Activated naive CD8-positive, alpha-beta T cell treated with anti-CD3 and anti-CD28 coated beads, Interleukin-2, amount 10 ng/mL, durations not matched to agents 7 days and 5 days (primary cell): Measurements from ENCODE around the gene SCAMP1. TPM values are rescaled to one million over a fixed set of nuclear protein-coding genes. Genes with fewer than 3 reads are reported as not detected.

Experiments
- ATAC-seq: fragments of 150-1000 bp; cut with Tn5 transposase; one replicate; pipeline ENCODE4 v1.10.0; 2021; ENCODE audit warnings: low read depth, moderate library complexity
- POLR2A ChIA-PET: fragments of 350-600 bp; sonication (Branson Sonifier 250); formaldehyde crosslinking; loops from one replicate; lab custom pipeline; 2021; ENCODE audit warnings: antibody characterized with exemption; lab: Charles Lee
- DNase-seq: peaks from one replicate; pipeline ENCODE4 v3.0.0; 2021
- H3K27ac Mint-ChIP-seq: one replicate; pipeline ENCODE4 v1.8.0; 2022; ENCODE audit warnings: mild to moderate bottlenecking, mixed read lengths
- H3K27me3 Mint-ChIP-seq: one replicate; pipeline ENCODE4 v1.8.0; 2022; ENCODE audit warnings: mild to moderate bottlenecking, moderate library complexity, mixed read lengths
- H3K36me3 Mint-ChIP-seq: one replicate; pipeline ENCODE4 v1.8.0; 2021; ENCODE audit warnings: mild to moderate bottlenecking, mixed read lengths
- H3K4me1 Mint-ChIP-seq: one replicate; pipeline ENCODE4 v1.8.0; 2021; ENCODE audit warnings: mixed read lengths
- H3K4me3 Mint-ChIP-seq: one replicate; pipeline ENCODE4 v1.8.0; 2022; ENCODE audit warnings: mild to moderate bottlenecking, moderate library complexity, mixed read lengths
- H3K9me3 Mint-ChIP-seq: one replicate; pipeline ENCODE4 v1.8.0; 2021; ENCODE audit warnings: mixed read lengths
- total RNA-seq, 2 experiments: library from RNA; stranded (reverse); gene quantifications; one replicate each; pipeline ENCODE4 v1.2.3, GENCODE V29; 2021

SCAMP1 gene, protein sequence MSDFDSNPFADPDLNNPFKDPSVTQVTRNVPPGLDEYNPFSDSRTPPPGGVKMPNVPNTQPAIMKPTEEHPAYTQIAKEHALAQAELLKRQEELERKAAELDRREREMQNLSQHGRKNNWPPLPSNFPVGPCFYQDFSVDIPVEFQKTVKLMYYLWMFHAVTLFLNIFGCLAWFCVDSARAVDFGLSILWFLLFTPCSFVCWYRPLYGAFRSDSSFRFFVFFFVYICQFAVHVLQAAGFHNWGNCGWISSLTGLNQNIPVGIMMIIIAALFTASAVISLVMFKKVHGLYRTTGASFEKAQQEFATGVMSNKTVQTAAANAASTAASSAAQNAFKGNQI
- 10 to 100 TPM; 22.2 to 23.5 TPM for total RNA-seq

DNA sequence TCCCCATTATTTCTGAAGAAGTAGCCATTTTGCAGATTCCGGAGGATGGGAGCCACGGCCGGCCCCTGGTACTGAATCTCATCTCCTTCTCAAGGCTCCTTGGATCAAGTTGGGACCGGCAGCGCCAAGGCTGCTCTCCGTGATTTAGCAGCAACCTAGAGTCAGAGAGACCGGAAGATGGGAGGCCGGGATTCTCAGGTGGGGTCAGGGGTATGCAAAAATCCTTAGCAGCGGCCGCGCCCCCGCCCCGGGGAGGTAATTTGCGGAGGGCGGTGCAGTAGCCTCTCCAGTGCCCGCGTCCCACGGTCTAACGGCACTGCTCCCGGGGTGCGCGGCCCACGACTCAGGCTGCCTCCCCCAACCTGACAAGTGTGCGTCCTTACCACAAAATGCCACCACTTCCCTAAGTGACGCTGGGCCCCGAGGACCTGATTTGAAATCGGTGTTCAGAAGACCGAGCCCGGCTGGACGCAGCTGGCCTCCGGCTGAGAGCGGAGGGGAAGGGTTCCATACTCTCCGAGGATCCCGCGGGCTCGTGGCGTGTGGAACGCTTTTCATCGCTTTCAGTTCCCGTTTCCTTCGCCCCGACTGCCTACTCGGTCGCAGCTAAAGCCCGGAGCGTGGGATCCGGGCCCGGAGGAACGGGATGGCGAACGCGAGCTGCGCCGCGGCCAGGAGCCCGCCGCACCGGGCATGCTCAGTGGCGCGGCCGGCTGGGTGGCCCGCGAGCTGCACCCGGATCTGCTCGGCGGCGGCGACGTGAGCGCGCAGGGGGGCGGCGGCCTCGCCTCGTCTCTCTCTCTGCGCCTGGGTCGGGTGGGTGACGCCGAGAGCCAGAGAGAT lies at the start of gene SCAMP1:
TSS of gene SCAMP1 (plus strand) at position 787 of the 843 bp plus-strand sequence. CDS start at position 842, 55 bp downstream.
- peaks cover 30% of the 10 kb centered on the region for H3K4me1 Mint-ChIP-seq
- POLR2A ChIA-PET = interaction anchor here (0.9 to 2.2 kb wide), 5 partner anchors 13 to 868 kb away, joined by 3 to 74 read pairs (median 5); partner anchors contain the start of genes AP3B1 and WDR41

DNA sequence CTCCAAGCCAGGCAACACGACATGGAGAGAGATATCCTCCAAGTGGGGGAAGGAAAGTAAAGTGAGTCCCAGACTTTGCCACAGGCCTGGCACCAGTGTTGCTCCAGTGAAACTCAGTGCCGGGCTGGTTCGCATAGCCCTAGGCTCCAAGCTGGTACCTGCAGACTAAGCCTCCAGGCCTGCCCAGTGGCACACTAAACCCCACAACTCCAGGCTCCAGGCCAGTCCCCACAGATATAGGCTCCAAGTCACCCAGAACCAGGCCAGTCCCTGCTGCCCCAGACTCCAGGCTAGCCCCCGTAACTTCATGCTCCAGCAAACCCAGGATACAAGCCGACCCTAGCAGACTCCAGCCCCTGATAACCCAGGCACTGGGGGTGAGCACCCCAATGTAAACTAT lies 42.9 kb upstream of the SCAMP1 start:
- Mint-ChIP-seq H3K27me3 (peaks cover 24% of the 10 kb centered on the region), H3K27ac (no peak overlapping the region), H3K4me1 (no peaks in the 10 kb centered on the region), H3K36me3 (no peaks in the 10 kb centered on the region), H3K4me3 (no peak overlapping the region), H3K9me3 (no peaks in the 10 kb centered on the region)
- POLR2A ChIA-PET = no interaction called here
- no peak for ATAC-seq
- no peak for DNase-seq

More for the DNA sequence above, at the start of gene SCAMP1:
- DNase-seq (peak; percentile 97), ATAC-seq (peak; percentile 91)
- H3K27ac Mint-ChIP-seq = peak within 1 kb of the TSS; percentile 98
- peak within 1 kb of the TSS; percentile 98 for H3K4me3 Mint-ChIP-seq
- H3K36me3 Mint-ChIP-seq = peaks cover 2% of the 10 kb centered on the region
- no peaks in the 10 kb centered on the region for H3K9me3 Mint-ChIP-seq
- no peaks in the 10 kb centered on the region for H3K27me3 Mint-ChIP-seq

DNA sequence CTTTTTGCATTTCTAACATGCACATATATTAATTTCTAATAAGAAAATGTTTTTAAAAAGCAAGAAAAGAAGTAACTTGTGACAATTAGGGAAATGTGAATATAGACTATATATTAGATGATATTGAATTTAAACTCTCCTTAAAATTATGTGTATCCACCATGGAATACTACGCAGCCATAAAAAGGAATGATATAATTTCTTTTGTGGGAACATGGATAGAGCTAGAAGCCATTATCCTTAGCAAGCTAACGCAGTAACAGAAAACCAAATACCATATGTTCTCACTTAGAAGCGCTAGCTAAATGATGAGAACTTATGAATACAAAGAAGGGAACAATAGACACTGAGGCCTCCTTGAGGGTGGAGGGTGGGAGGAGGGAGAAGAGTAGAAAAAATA lies 42.1 kb upstream of the SCAMP1 start:
- no peak overlapping the region for H3K27ac Mint-ChIP-seq

DNA sequence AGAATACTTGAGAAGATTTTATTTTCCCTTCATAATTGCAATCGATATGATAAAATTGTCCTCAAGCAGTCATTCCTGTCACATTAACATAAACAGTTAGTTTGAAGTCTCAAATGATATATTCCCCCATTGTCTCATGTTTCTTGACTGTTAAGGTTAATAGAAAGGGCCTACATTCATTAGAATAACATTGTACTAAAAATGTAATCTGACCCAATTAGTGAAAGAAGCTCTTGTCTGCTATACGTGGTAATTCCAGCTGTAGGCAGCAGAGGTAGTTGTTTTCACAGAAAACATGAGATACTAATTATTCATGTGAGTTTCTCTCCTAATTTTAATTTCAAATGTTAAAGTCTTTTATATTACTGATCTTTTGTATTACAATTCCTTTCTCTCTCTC lies 40.0 kb upstream of the SCAMP1 start:
- POLR2A ChIA-PET = no interaction called here
- Mint-ChIP-seq H3K4me3 (no peak overlapping the region), H3K9me3 (no peaks in the 10 kb centered on the region), H3K27ac (no peak overlapping the region), H3K4me1 (no peaks in the 10 kb centered on the region), H3K27me3 (peaks cover 16% of the 10 kb centered on the region), H3K36me3 (no peaks in the 10 kb centered on the region)
- ATAC-seq = no peak
- DNase-seq = no peak

More for the DNA sequence above, 42.1 kb upstream of the SCAMP1 start:
- Mint-ChIP-seq H3K9me3 (no peaks in the 10 kb centered on the region), H3K27me3 (peaks cover 22% of the 10 kb centered on the region), H3K4me3 (no peak overlapping the region), H3K4me1 (no peaks in the 10 kb centered on the region), H3K36me3 (no peaks in the 10 kb centered on the region)
- ATAC-seq = no peak
- POLR2A ChIA-PET = no interaction called here
- no peak for DNase-seq

DNA sequence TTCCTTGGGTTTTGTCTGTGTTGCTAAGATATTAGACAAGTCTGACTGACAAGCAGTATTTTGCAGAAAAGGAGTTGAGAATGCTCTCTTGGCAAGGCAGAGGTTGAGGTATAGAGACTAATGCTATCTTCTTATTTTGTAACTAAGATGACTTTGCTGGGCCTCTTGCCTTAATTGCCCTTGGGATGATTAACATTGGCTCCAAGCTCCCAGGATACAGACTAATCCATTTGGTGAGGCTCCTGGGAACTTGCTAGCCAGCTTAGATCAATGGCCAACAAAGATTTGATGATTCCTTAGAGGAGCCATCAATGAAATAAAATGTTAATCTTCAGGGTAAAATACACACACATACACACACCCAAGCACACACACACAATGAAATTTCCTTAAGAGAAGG lies 37.2 kb upstream of the SCAMP1 start:
- Mint-ChIP-seq H3K27ac (no peak overlapping the region), H3K27me3 (peaks cover 23% of the 10 kb centered on the region), H3K9me3 (no peaks in the 10 kb centered on the region), H3K4me1 (no peaks in the 10 kb centered on the region), H3K36me3 (no peaks in the 10 kb centered on the region), H3K4me3 (no peak overlapping the region)
- POLR2A ChIA-PET = no interaction called here
- ATAC-seq (no peak), DNase-seq (no peak)

DNA sequence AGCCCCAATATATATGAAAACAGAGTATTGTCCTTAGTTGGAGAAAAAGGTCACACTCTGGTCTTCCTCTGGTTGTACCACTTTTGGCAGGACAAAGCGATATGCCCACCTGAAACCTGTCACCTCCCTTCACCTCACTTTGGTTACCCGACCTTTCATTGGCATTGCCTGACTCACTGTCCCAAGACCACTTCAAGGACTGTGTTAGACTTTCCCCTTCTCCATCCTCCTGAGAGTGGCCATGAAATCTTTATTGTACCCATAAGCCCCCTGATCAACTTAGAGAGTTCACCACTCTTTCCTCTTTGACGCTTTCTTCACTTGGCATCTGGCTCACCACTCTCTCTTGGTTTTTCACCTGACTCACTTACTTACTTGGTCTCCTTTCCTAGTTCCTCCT lies 33.5 kb upstream of the SCAMP1 start:
- H3K4me1 Mint-ChIP-seq = no peaks in the 10 kb centered on the region
- H3K4me3 Mint-ChIP-seq = no peak overlapping the region
- no peaks in the 10 kb centered on the region for H3K9me3 Mint-ChIP-seq
- DNase-seq (no peak), ATAC-seq (no peak)
- peaks cover 19% of the 10 kb centered on the region for H3K27me3 Mint-ChIP-seq
- POLR2A ChIA-PET = no interaction called here
- no peak overlapping the region for H3K27ac Mint-ChIP-seq
- H3K36me3 Mint-ChIP-seq = no peaks in the 10 kb centered on the region

DNA sequence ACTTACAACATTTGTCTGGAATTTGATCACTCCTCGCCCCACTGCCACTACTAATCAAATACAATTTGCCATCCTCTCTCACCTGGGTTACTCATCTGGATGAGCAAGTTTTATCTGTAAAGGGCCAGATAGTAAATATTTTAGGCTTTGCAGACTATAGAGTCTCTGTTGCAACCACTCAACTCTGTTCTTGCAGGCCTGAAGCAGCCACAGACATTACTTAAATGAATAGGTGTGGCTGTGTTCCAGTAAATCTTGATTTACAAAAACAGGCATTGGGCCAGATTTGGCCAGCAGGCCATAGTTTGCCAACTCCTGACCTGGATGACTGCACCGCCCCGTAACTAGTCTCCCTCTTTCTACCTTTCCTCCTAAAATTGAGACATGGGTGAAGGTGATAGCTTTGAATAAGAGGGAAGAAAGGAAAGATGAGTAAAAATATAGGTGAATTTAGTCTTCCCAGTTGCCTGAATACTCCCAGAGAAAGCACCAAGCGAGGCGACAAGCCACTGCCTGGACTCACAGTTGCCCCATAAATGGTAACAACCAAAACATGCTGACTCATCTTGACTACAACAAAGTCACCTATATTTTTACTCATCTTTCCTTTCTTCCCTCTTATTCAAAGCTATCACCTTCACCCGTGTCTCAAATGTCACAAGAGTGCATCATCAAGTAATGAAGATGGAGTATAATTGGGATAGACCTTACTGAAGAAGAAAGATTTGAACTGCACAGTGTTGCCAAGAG lies 32.5 kb upstream of the SCAMP1 start:
- DNase-seq (no peak), ATAC-seq (no peak)
- peaks cover 19% of the 10 kb centered on the region for H3K27me3 Mint-ChIP-seq
- H3K36me3 Mint-ChIP-seq = no peaks in the 10 kb centered on the region
- H3K27ac Mint-ChIP-seq = no peak overlapping the region
- no peak overlapping the region for H3K4me3 Mint-ChIP-seq
- H3K9me3 Mint-ChIP-seq = no peaks in the 10 kb centered on the region
- POLR2A ChIA-PET = no interaction called here
- H3K4me1 Mint-ChIP-seq = no peaks in the 10 kb centered on the region

DNA sequence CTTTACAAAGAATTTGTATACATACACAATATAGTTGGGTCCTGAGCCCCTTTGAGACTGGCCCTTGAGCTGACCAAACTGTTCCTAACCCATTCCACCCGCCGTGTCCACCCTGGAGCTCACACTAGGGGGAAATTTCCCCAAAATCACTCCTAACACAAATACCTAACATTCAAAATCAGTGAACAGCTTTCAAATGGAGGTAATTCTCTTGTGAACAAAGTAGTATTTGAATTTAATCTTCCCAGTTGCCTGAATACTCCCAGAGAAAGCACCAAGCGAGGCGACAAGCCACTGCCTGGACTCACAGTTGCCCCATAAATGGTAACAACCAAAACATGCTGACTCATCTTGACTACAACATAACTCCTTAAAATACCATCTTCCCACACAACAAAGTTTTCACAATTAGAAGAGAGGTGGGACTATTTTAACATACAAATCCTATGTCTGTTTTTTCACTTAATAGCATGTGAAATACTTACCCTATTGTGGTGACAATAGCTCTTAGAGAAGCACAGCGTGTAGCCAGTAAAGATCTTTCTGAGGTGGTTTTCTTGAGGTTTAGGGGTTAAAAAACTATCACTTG lies 31.7 kb upstream of the SCAMP1 start:
- POLR2A ChIA-PET = no interaction called here

DNA sequence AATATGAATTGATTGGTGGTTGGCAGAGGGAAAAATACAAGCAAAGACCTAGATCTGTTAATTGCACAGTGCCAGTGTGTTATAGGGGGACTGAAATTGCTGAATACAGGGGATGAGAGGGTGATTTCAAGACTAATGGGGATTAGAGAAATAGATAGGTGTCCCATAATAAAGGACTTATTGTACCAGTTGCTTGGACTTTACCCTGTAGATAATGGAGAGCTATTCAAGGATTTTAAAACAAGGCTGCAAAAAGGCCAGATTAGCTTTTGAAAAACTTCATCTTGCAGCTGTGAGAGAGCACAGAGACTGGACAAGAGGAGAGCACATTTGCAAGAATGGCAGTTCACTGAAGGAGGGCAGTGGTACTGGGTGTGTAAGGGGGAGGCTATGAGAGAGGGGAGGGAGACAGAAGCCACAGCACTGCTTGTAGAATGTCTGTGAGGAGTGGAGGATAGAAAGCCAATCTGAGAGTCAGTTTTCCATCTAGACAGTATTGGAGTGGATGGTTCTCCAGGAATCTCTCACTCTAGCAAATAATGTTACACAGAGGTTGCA lies 28.8 kb upstream of the SCAMP1 start:
- no peak overlapping the region for H3K27ac Mint-ChIP-seq
- ATAC-seq (no peak), DNase-seq (no peak)
- peaks cover under 1% of the 10 kb centered on the region for H3K9me3 Mint-ChIP-seq
- H3K36me3 Mint-ChIP-seq = no peaks in the 10 kb centered on the region
- H3K4me3 Mint-ChIP-seq = no peak overlapping the region
- no peaks in the 10 kb centered on the region for H3K4me1 Mint-ChIP-seq
- peaks cover 23% of the 10 kb centered on the region for H3K27me3 Mint-ChIP-seq
- POLR2A ChIA-PET = no interaction called here

More for the DNA sequence above, 31.7 kb upstream of the SCAMP1 start:
- peaks cover 18% of the 10 kb centered on the region for H3K27me3 Mint-ChIP-seq
- no peaks in the 10 kb centered on the region for H3K36me3 Mint-ChIP-seq
- no peaks in the 10 kb centered on the region for H3K4me1 Mint-ChIP-seq
- DNase-seq (no peak), ATAC-seq (no peak)
- no peak overlapping the region for H3K4me3 Mint-ChIP-seq
- H3K9me3 Mint-ChIP-seq = no peaks in the 10 kb centered on the region
- no peak overlapping the region for H3K27ac Mint-ChIP-seq

DNA sequence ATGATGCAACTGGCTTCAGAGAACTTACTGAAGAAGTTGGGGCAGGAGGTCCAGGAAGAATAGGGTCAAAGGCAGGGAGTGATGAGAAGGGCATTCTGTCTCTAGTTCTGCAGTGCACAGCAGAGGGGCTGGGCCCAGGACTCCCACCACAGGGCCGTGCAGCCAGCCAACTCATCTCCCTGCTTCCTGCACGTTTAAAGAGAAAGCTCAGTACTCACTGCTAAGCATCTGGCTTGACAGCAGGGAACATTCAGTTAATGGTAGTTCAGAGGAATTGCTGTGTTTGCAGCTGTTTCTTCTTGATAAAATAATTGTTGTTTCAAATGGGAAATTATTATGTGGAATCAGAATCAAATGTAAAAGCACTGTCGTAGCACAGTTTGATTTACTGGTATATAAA lies 25.6 kb upstream of the SCAMP1 start:
- no peak for ATAC-seq
- peaks cover 21% of the 10 kb centered on the region for H3K27me3 Mint-ChIP-seq
- H3K9me3 Mint-ChIP-seq = peaks cover 11% of the 10 kb centered on the region
- H3K4me1 Mint-ChIP-seq = no peaks in the 10 kb centered on the region
- no peak overlapping the region for H3K27ac Mint-ChIP-seq
- H3K36me3 Mint-ChIP-seq = no peaks in the 10 kb centered on the region
- no peak for DNase-seq
- POLR2A ChIA-PET = no interaction called here
- H3K4me3 Mint-ChIP-seq = no peak overlapping the region

DNA sequence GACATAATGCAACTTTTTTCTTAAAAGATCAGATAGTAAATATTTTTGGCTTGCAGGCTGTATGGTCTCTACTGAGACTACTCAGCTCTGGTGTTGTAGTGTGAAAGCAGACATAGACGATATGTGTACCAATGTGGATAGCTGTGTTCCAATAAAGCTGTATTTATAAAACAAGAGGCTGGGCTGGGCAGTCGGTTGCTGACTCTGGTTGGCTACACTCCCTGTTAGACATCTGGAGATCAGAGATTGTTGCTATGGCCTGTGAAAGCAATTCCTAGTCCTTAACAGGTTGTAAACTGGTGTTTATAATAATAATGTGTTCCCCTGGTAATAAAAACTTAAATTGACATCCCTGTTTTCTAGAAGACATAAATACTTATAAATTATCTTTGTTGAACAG lies 24.4 kb upstream of the SCAMP1 start:
- H3K27me3 Mint-ChIP-seq = peaks cover 21% of the 10 kb centered on the region
- H3K4me3 Mint-ChIP-seq = no peak overlapping the region
- no peak for ATAC-seq
- H3K9me3 Mint-ChIP-seq = peaks cover 11% of the 10 kb centered on the region
- no peaks in the 10 kb centered on the region for H3K4me1 Mint-ChIP-seq
- DNase-seq = no peak
- H3K36me3 Mint-ChIP-seq = no peaks in the 10 kb centered on the region
- no peak overlapping the region for H3K27ac Mint-ChIP-seq
- POLR2A ChIA-PET = interaction anchor here (0.7 kb wide), 1 partner anchor 42 kb away, joined by 3 read pairs; the partner anchor contains the start of gene AP3B1

DNA sequence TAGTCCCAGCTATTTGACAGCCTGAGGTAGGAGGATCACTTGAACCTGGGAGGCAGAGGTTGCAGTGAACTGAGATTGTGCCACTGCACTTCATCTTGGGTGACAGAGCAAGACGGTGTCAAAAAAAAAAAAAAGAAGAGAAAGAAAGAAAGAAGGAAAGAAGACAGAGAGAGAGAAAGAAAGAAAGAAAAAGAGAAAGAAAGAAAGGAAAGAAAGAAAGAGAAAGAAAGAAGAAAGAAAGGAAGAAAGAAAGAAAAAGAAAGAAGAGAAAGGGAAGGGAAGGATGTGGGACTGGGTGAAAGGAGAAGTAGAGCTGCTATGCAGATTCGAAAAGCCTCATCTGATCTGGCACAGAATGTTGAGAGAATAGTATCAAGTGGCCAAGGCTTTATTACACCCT lies 23.7 kb upstream of the SCAMP1 start:
- H3K4me3 Mint-ChIP-seq = no peak overlapping the region
- ATAC-seq = no peak
- no peak overlapping the region for H3K27ac Mint-ChIP-seq
- H3K27me3 Mint-ChIP-seq = peaks cover 19% of the 10 kb centered on the region
- peaks cover 11% of the 10 kb centered on the region for H3K9me3 Mint-ChIP-seq
- POLR2A ChIA-PET = no interaction called here
- H3K4me1 Mint-ChIP-seq = no peaks in the 10 kb centered on the region
- H3K36me3 Mint-ChIP-seq = no peaks in the 10 kb centered on the region
- DNase-seq = no peak
